WTC11 (cell line): ENCODE measurements around the gene LY6G6F. TPM values are rescaled to one million over a fixed set of nuclear protein-coding genes. Genes with fewer than 3 reads are reported as not detected.

Source experiments
- ATAC-seq: fragments of 200-7000 bp; cut with Tn5 transposase; 2 replicates; pipeline ENCODE4 v1.10.0; 2021; ENCODE audit warnings: mild to moderate bottlenecking, moderate library complexity
- CTCF ChIA-PET: fragments of 300-600 bp; sonication (Branson Sonifier 250); formaldehyde crosslinking; loops from one replicate; lab custom pipeline; 2021; ENCODE audit warnings: antibody characterized with exemption; lab: Charles Lee
- POLR2A ChIA-PET: fragments of 350-600 bp; sonication (Branson Sonifier 250); formaldehyde crosslinking; loops from one replicate; lab custom pipeline; 2021; ENCODE audit warnings: antibody characterized with exemption; lab: Charles Lee
- DNase-seq: peaks from one replicate; pipeline ENCODE4 v3.0.0; 2021; ENCODE audit warnings: low spot score
- H3K27ac Mint-ChIP-seq: 2 replicates; pipeline ENCODE4 v1.8.0; 2021; ENCODE audit warnings: mixed read lengths
- H3K27me3 Mint-ChIP-seq: 2 replicates; pipeline ENCODE4 v1.8.0; 2021; ENCODE audit warnings: low read depth, mild to moderate bottlenecking, moderate library complexity, mixed read lengths
- H3K36me3 Mint-ChIP-seq: 2 replicates; pipeline ENCODE4 v1.8.0; 2021; ENCODE audit warnings: mixed read lengths
- H3K4me1 Mint-ChIP-seq: 2 replicates; pipeline ENCODE4 v1.8.0; 2022; ENCODE audit warnings: mixed read lengths
- H3K4me3 Mint-ChIP-seq: 2 replicates; pipeline ENCODE4 v1.8.0; 2021; ENCODE audit warnings: mild to moderate bottlenecking, moderate library complexity, mixed read lengths
- H3K9me3 Mint-ChIP-seq: 2 replicates; pipeline ENCODE4 v1.8.0; 2021; ENCODE audit warnings: mixed read lengths
- AFF4 ChIP-seq: sonication (generic); formaldehyde crosslinking; IDR thresholded peaks from 2 replicates; pipeline ENCODE4 v1.8.1; 2023; ENCODE audit warnings: mild to moderate bottlenecking, missing genetic modification reagents, borderline replicate concordance
- AR ChIP-seq: fragments of 250-450 bp; sonication (Bioruptor Pico); IDR thresholded peaks from 2 replicates; pipeline ENCODE4 v1.9.0; 2021; ENCODE audit warnings: mild to moderate bottlenecking
- CREB1 ChIP-seq: sonication (generic); formaldehyde crosslinking; IDR thresholded peaks from 2 replicates; pipeline ENCODE4 v1.8.0; 2023; ENCODE audit warnings: mild to moderate bottlenecking, missing genetic modification reagents
- E2F4 ChIP-seq: sonication (generic); formaldehyde crosslinking; IDR thresholded peaks from 2 replicates; pipeline ENCODE4 v1.8.1; 2022; ENCODE audit warnings: low read depth, mild to moderate bottlenecking, moderate library complexity, missing genetic modification reagents, borderline replicate concordance
- ELF4 ChIP-seq: sonication (generic); formaldehyde crosslinking; IDR thresholded peaks from 2 replicates; pipeline ENCODE4 v1.8.1; 2022; ENCODE audit warnings: low read depth, mild to moderate bottlenecking, moderate library complexity, missing genetic modification reagents
- ESRRA ChIP-seq: sonication (generic); formaldehyde crosslinking; IDR thresholded peaks from 2 replicates; pipeline ENCODE4 v1.8.1; 2022; ENCODE audit warnings: mild to moderate bottlenecking, missing genetic modification reagents, borderline replicate concordance
- FOXK1 ChIP-seq: sonication (generic); formaldehyde crosslinking; IDR thresholded peaks from 2 replicates; pipeline ENCODE4 v1.8.0; 2022; ENCODE audit warnings: mild to moderate bottlenecking, moderate library complexity, missing genetic modification reagents
- IRF1 ChIP-seq: sonication (generic); formaldehyde crosslinking; IDR thresholded peaks from 2 replicates; pipeline ENCODE4 v1.8.0; 2023; ENCODE audit warnings: missing genetic modification reagents
- KAT7 ChIP-seq: sonication (generic); formaldehyde crosslinking; IDR thresholded peaks from 2 replicates; pipeline ENCODE4 v1.8.1; 2023; ENCODE audit warnings: missing genetic modification reagents, mild to moderate bottlenecking, borderline replicate concordance
- MAX ChIP-seq: sonication (generic); formaldehyde crosslinking; IDR thresholded peaks from 2 replicates; pipeline ENCODE4 v1.8.0; 2022; ENCODE audit warnings: mild to moderate bottlenecking, missing genetic modification reagents
- NFATC4 ChIP-seq: fragments of 250-450 bp; sonication (Bioruptor Pico); IDR thresholded peaks from 2 replicates; pipeline ENCODE4 v1.9.0; 2021; ENCODE audit warnings: mild to moderate bottlenecking
- OVOL2 ChIP-seq: fragments of 250-450 bp; sonication (Bioruptor Pico); IDR thresholded peaks from 2 replicates; pipeline ENCODE4 v1.9.0; 2021; ENCODE audit warnings: mild to moderate bottlenecking, borderline replicate concordance
- PRDM15 ChIP-seq: sonication (generic); formaldehyde crosslinking; IDR thresholded peaks from 2 replicates; pipeline ENCODE4 v1.8.0; 2022; ENCODE audit warnings: missing genetic modification reagents
- USF1 ChIP-seq: sonication (generic); formaldehyde crosslinking; IDR thresholded peaks from 2 replicates; pipeline ENCODE4 v1.8.0; 2022; ENCODE audit warnings: mild to moderate bottlenecking, missing genetic modification reagents
- ZNF121 ChIP-seq: sonication (generic); formaldehyde crosslinking; IDR thresholded peaks from 2 replicates; pipeline ENCODE4 v1.8.0; 2023; ENCODE audit warnings: missing genetic modification reagents
- ZNF416 ChIP-seq: fragments of 250-450 bp; sonication (Bioruptor Pico); IDR thresholded peaks from 2 replicates; pipeline ENCODE4 v1.9.0; 2021; ENCODE audit warnings: mild to moderate bottlenecking, inconsistent platforms
- total RNA-seq: library from RNA; stranded (reverse); gene quantifications from 3 replicates; pipeline ENCODE4 v1.2.3, GENCODE V29; 2021

The LY6G6F gene
- total RNA-seq, 1 experiment from 2014 or later = not detected

- H3K27ac Mint-ChIP-seq = peak overlapping the region; percentile 20; the same call in 1 of the 2 replicates
- no peak overlapping the region; the same call in 1 of the 2 replicates for H3K4me3 Mint-ChIP-seq
- H3K27me3 Mint-ChIP-seq = peaks cover 4% of the 10 kb centered on the region; the same call in 1 of the 2 replicates
- H3K4me1 Mint-ChIP-seq = peaks cover 37% of the 10 kb centered on the region
- no peaks in the 10 kb centered on the region for H3K9me3 Mint-ChIP-seq
- POLR2A ChIA-PET = no interaction called here
- TF ChIP-seq ZNF416 (CRISPR knock-in tag) = no peak
- no peak for TF ChIP-seq FOXK1 (CRISPR knock-in tag)
- 0 out of 2 replicates have a peak, but pooled peaks have one; percentile 36 for TF ChIP-seq MAX
- no peak for TF ChIP-seq KAT7
- TF ChIP-seq CREB1 (CRISPR knock-in tag) = no peak
- TF ChIP-seq, all 79 proteins: peak for 1
- CTCF ChIA-PET = interaction anchor here (0.5 to 1.3 kb wide), 6 partner anchors 12 to 385 kb away, joined by 3 to 9 read pairs (median 6); partner anchors contain the start of genes ABHD16A, DDAH2 and GPANK1
- DNase-seq = peak; percentile 71
- ATAC-seq = peak; percentile 76
- H3K36me3 Mint-ChIP-seq = no peaks in the 10 kb centered on the region
These were observed 11.0 kb downstream of the LY6G6F start for GRCh38 chr6:31717499-31718222.

- TF ChIP-seq ZNF121 (CRISPR knock-in tag) (no peak), ESRRA (CRISPR knock-in tag) (no peak), USF1 (no peak), AR (CRISPR knock-in tag) (no peak), ELF4 (CRISPR knock-in tag) (no peak), IRF1 (CRISPR knock-in tag) (no peak), PRDM15 (CRISPR knock-in tag) (no peak), NFATC4 (CRISPR knock-in tag) (no peak), E2F4 (CRISPR knock-in tag) (no peak), AFF4 (no peak), OVOL2 (no peak)
- TF ChIP-seq, all 79 proteins: peak for 0
- POLR2A ChIA-PET = no interaction called here
- H3K36me3 Mint-ChIP-seq = no peaks in the 10 kb centered on the region
- CTCF ChIA-PET = no interaction called here
- H3K4me3 Mint-ChIP-seq = peak overlapping the region; percentile 13; the same call in 1 of the 2 replicates
- DNase-seq (no peak), ATAC-seq (peak; percentile 11)
- no peak overlapping the region for H3K27ac Mint-ChIP-seq
- no peaks in the 10 kb centered on the region for H3K9me3 Mint-ChIP-seq
- H3K4me1 Mint-ChIP-seq = peaks cover 33% of the 10 kb centered on the region
- H3K27me3 Mint-ChIP-seq = peaks cover 4% of the 10 kb centered on the region; the same call in 1 of the 2 replicates
These were observed 11.6 kb downstream of the LY6G6F start for GRCh38 chr6:31718265-31718664.
